HG03280 (cell line): Measurements from ENCODE around the gene TNFRSF4.
"Not testable (repeated sequence)": the region's sequence is repeated elsewhere in the genome, so short reads cannot be mapped to it uniquely, and the experiment has no call there.

Source experiments
- ATAC-seq: cut with Tn5 transposase; IDR thresholded peaks from one replicate; pipeline ENCODE4 v1.9.1; 2021; ENCODE audit warnings: mild to moderate bottlenecking, moderate library complexity; ENCODE audit not compliant: unreplicated experiment

The TNFRSF4 gene

DNA sequence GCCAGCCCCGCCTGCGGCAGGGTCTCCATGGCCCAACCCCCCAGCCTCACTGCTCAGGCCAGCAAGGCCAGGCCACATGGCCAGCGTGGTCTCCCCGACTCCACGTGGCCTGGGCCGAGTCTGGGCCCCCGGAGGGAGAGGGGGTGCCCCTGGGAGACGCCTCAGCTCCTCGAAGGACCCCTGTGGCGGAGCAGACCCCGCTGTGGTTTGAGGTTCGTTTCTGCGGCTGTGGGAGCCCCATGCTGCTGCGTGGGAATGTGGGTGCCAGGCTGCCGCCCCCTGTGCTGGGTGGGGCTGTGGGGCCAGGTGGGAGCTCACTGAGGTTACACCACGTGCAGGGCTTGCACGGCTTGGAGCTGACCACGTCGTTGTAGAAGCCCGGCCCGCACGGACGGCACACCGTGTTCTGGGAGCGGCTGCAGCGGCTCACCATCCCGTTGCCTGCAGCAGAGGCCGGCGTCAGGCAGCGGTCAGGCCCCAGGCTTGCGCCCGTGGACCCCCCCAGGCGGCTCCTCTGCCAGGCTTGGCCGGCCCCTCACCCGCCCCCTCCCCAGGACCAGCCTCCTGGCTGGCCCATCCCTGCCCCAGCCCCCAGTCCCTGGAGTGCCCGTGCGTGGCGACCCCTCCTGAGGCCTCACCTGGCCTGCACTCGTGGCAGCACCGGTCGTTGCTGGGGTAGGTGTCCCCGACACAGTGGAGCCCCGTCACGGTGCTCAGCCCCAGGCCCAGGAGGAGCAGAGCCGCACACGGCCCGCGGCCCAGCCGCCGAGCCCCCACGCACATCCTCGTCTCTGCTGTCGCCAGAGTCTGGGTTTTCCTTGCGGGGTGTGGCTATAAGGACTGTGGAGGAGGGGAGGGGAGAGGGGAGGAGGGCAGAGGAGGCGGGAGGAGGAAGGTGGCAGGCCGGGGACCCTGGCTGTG, at the start of gene TNFRSF4:
Gene TNFRSF4, minus strand, starts transcription at position 809 of the 921 bp plus-strand sequence. Its CDS starts 26 bp downstream, at position 783.
- no peak for ATAC-seq

DNA sequence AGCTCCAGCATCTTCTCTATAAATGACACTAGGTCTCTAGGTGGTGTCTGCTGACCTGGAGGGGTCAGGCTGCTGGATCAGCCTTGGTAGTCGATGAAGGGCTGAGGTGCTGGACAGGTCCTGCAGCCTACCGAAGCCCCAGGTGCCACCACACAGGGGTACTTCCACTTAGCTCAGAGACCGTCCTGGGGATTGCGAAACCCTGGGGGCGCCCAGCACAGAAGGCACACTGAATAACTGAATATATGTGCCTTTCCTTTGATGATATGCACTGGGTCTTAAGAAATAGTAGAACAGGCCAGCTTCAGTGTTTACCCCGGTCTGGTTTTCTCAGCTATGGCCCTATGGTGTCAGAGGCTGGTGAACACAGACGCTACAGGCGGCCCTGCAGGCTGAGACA, 48.8 kb upstream of the TNFRSF4 start:
- no peak for ATAC-seq

DNA sequence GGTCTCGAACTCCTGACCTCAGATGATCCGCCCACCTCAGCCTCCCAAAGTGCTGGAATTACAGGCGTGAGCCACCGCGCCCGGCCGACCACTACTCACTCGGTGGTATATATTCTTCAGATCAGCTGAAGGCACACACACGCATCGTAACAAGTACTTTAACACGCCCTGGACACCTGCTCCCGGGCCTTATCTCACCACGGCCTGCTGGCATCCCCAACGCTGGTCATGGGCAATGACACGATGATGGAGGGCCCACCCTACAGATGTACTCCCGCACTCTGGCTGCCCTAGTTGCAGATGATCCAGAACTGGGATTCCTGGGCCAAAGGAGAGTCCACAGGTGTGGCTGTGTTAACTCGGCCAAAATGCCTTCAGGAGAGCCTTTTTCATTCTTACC, 48.1 kb upstream of the TNFRSF4 start:
- ATAC-seq = no peak

DNA sequence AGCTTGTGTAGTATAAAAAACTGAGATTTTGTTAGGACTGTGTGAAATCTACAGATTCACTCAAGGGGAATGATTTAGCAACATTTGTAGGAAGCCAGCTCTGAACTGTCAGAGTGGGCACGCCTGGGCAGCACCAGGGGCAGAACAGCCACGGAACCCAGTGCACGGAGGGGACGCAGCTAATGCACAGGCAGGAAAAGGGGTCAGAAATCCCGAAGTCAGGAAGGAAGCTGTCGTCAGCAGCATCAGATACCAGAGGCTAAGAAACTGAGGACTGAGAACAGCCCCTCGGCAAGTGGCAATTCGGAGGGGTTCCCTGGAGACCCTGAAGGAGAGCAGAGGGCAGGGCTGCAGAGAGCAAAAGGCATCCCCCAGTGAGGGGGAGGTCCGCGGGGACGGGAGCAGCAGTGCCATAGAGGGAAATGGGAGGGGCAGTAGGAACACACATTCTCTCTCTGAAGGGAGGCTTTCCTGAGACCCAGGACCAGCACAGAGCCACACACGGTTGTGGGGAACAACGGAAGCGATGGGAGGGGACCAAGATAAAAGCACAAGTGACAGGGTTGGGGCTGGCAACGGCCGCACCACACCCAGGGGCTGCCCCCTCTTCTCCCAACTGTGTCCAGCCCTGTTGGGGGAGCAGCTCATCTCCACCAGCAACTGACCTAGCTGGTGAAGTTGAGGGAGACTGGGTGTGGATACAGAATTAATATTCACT, 47.0 kb upstream of the TNFRSF4 start:
- ATAC-seq = no peak

DNA sequence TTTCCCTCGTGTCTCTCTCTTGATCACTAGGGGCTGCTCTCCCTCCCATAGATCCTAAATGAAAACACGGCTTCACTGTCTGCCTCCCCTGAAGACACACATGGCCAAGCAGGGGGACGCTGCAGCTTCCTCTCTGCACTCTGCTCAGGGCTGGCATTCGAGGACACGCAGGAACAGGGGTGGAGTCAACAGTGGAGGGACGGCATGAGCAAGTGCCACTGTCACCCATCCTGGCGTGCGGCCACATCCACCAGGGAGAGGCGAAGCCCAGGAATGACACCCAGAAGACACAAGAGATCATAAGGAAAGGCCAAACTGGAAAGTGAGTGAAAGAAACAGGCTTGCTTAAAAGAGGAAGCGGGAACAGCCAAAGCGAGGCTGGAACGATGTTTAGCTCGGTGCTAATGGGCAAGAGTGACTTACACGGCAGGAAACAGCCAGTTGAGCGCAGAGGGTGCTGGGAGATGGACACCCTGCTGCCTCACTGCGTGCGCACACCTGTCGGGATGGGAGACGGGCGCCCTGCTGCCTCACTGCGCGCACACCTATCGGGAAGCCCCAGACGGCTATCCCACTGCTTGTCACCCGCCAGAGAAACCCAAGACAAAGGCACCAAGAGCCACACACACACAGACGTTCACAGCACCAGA, 46.1 kb upstream of the TNFRSF4 start:
- no peak for ATAC-seq

DNA sequence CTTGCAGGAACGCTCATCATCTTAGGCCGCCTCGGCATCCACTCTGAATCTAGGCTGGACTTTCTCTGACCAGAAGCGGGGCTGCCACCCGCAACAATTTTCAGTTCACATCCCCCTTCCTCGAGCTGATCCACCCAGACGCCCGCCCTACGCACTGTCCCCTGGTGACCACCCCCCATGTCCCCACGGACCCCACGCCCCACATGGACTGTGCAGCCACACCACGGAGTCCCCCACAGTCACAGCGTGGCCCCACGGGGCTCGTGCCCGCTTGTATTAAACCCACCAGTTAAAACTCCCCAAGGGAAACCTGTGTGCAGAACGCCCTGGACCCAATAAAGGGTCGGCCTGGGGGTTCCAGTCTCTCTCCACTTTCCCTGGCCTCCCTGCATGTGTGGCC, 45.6 kb upstream of the TNFRSF4 start:
- no peak for ATAC-seq

DNA sequence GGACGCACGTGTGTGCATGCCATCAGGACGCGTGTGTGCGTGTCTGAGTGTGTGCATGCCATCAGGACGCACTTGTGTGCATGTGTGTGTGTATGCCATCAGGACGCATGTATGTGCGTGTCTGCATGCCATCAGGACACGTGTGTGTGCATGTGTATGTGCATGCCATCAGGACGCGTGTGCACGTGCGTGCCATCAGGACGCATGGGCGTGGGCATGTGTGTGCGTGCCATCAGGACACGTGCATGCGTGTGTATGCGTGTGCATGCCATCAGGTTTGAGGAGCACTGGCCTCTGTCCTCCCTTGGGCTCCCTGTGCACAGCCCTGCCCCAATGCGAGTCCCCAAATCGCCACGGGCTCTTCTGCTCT, 45.2 kb upstream of the TNFRSF4 start:
- ATAC-seq = no peak

DNA sequence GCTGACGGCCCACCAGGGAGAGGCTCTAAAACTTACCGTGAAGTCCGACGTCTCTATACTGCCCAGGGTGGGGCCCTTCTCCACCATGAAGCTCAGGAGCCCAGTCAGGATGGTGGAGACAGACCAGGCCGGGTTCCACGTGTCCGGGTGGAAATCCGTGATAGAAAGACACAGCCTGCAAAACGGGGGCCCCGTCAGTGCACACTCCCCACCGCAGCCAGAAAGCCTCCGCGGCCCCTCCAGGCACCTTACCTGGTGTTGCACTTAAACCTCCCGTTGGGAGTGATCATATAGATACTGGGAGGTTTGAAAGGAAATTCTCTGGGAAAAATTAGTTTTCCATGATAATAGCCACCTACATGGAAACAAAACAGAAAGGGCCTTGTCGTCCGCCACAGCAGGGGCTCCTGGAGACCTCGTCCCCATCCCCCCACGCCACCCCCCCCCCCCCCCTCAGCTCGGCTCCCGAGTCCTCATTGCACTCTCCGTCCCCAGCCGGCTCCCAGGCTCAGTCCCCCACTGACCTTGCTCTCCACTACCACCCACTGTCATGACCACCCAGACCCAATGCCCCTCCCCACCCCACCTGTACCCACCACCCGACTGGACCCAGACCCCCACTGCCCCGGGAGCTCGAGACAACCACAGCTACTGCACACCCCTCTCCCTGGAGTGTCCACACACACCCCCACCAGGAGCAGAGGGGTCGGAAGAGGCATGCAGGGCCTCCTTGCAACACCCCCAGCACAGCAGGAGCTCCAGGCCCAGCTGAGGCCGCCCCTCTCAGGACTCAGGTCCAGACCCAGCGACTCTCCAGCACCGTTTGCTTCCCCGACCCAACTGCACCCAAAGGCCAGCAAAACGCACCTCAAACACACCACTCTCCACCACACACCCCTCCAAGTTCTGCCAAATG, 43.3 kb upstream of the TNFRSF4 start:
- ATAC-seq = no peak

DNA sequence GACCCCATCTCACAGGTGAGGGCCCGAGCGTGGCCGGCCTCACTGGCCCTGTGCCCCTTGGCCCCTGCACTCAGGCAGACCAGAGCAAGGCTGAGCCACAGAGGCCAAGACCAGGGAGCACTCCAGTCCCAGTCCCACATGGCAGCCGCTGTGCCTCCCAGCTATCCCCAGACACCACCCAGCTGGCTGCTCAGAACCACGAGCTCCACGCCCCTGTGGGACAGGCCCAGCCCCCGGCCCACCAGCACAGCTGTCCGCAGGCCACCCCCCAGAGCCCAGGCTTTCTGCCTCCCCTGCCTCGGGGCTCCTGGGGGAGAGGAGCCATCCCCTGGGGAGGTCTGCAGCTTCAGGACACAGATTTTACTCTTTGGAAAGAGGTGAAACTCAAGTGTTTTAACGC, 41.7 kb upstream of the TNFRSF4 start:
- ATAC-seq = no peak

DNA sequence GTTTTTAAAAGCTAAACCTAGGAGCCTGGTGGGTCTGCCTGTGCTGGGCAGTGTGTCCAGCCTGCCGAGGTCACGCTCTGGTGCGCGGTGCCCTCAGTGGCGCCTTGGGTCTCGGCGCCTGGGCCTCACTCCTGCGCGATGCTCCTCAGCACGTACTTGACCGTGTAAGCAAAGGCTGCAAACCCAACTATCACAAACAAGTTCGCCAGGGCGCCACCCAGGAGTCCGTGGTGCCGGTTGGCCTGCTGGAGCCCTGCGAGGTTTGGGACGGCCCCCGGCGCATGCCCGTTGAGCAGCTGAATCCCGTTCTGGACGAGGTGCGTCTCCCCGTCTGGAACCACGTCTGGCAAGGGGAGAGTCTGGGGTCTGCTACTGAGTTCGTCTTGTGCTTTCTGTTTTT, 41.1 kb upstream of the TNFRSF4 start:
- ATAC-seq = no peak

DNA sequence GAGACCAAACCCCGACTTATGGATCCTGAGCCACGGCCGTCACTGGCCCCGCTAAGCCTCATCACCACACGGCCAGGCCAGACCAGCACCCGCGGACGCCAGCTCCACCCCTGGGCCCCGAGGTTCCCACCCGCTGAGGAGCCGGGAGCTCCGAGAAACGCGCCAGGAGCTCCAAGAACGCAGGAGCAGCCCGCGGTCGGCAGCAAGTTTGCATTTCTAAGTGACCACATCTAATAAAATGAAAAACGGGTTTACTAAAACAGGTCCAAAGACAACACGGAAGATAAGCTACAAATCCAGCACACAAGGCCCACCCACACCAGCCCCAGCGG, 40.7 kb upstream of the TNFRSF4 start:
- ATAC-seq = no peak

DNA sequence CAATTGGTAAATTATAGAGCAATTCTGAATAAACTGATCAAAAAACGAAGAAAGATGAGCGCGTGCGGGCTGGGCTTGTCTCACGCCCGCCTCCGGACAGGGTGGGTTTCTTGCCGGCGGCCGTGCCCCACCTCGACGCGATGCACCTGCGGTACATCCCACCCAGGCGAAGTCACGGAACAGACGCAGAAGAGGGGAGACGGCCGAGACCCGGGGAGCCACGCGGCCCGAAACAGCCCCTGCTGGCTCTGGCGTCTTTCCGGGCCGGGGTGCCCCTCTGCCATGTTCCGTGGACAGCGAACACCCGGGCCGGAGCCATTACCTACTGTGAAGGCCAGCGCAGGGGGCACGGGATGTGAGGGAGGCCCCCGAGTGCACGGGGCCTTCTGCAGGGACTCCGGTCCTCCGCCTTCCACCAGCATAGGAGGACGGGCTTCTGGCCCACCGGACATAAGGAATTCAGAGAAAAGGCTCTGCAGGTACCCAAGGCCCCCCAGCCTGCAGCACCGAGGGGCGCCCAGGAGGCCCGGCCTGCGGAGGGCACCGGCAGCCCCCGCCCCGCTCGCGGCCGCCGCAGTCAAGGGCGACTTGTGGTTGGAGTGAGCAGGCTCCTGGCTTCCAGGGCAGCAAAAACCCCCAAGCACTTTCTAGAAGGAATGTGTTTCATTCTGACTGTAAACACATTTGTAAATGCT, 40.2 kb upstream of the TNFRSF4 start:
- no peak for ATAC-seq

DNA sequence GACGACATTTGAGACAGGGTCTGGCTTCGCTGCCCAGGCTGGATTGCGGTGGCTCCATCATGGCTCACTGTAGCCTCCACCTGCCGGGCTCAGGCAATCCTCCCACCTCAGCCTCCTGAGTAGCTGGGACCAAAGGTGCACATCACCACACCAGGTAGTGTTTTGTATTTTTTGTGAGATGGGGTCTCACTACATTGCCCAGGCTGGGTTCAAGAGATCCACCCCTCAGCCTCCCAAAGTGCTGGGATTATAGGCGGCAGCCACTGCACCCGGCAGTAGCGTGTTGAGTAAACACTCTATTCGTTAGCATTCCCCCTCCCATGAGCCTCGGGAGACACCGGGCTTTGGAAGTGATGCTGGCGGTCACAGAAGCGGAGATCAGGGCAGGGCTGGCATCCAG, 39.4 kb upstream of the TNFRSF4 start:
- no peak for ATAC-seq

DNA sequence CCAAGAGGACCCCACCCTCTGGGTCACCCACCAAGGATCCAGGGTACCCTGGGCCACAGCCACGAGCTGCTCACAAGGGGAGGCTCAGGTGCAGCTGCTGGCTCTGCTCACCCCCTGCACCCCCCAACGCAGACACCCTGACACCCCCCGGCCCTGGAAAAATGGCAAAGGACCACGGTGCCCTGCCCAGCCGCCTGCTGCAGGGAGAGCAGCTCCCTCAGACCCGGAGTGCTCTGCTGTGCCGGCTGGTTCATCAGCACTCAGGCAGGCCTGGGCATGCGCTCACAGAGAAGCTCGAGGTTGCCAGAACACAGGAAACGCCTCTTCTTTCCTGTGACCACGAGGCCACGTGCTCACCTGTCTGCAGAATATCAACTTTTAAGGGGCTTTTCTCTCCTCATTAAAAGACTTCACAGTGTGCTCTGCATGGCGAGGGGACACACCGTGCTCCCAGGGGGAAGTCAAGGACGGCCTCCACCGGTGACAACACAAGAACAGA, 36.9 kb upstream of the TNFRSF4 start:
- ATAC-seq = no peak

DNA sequence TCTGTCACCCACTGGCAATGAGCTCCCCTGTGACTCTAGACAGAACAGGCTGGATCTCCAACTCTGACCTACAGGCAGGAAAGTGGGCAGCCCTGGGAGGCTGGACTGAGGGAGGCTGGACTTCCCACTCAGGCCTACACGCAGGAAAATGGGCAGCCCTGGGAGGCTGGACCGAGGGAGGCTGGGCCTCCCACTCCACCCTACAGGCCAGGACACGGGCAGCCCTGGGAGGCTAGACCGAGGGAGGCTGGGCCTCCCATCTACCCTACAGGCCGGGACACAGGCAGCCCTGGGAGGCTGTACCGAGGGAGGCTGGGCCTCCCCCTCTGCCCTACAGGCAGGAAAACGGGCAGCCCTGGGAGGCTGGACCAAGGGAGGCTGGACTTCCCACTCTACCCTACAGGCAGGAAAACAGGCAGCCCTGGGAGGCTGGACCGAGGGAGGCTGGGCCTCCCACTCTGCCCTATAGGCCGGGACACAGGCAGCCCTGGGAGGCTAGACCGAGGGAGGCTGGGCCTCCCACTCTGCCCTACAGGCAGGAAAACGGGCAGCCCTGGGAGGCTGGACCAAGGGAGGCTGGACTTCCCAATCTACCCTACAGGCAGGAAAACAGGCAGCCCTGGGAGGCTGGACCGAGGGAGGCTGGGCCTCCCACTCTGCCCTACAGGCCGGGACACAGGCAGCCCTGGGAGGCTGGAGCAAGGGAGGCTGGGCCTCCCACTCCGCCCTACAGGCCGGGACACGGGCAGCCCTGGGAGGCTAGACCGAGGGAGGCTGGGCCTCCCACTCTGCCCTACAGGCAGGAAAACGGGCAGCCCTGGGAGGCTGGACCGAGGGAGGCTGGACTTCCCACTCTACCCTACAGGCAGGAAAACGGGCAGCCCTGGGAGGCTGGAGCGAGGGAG, 34.3 kb upstream of the TNFRSF4 start:
- ATAC-seq = not testable (repeated sequence)

DNA sequence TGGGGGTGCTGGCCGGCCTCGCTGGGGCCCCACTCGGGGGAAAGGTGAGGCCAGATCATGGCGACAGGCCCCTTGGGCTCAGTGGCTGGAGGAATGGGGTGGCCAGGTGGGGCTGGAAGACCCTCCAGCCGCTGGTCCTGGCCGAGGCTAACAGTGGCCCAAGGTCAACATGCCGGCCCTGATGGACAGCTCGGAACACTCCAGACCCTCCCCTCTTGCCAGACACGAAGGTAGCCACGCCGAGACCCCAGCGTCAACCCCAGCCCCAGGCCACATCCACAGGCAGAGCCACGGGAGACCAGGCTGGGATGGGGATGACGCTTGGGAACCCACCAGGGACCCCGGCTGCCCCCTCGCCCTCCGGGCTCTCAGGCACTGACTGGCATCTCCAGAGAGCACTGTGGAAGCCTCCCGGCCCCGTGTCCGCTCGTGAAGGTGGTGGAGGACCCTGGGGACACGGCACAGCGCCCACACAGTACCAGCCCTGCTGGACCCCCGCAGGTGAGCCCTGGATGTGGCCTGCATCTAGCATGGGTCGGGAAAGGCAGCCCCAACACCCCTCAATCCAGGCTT, 33.5 kb upstream of the TNFRSF4 start:
- ATAC-seq = no peak

DNA sequence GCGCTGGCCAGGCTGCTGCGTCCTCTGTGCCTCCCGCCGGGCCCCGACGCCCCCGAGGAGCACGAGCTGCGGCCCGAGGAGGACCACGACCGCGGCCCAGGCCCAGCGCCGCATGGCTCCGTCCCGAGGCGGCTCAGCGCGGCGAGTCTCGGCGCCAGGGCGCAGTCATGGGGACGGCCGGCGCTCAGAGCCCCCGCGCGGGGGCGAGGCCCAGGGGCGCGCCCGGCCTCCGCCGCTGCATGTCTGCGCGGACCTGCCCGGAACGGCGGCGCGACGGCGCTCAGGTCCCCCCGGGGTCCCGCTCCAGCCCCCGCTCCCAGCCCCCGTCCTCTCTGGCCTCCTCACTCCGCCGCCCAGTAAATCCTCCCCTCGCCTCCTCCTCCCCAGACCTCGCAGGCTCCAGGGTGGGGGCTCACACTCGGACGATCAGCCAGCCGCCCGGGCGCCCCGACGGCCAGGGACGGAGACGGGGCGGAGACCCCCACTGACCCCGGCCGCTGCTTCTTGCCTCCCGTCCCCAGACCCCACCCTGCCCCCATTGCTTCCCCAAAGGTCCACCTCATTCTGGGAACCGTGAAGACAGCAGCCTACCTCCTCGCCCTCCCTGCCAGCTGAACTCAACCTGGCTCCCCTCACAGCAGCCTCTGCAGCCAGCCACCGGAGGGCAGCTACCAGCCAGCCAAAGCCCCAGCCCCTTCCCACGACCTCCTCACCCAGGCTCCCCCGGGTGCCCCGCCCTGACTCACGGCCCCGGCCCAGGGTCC, 32.8 kb upstream of the TNFRSF4 start, which contains the start of gene C1QTNF12:
Gene C1QTNF12, minus strand, starts transcription at position 146 of the 764 bp plus-strand sequence. Its CDS starts 32 bp downstream, at position 114.
- ATAC-seq = no peak
